HG03196 (cell line): ENCODE data around the gene ZBTB16.

Source experiments
- ATAC-seq: cut with Tn5 transposase; IDR thresholded peaks from one replicate; pipeline ENCODE4 v1.9.1; 2021; ENCODE audit not compliant: unreplicated experiment

The ZBTB16 gene

GRCh38 chr11:114165326-114166230 is 106.1 kb downstream of the ZBTB16 start:
- ATAC-seq = no peak

- ATAC-seq = no peak
Measured at GRCh38 chr11:114166362-114166761, 106.9 kb downstream of the ZBTB16 start.

GRCh38 chr11:114166897-114167323 is 107.4 kb downstream of the ZBTB16 start:
- no peak for ATAC-seq

GRCh38 chr11:114167355-114167754 is 107.8 kb downstream of the ZBTB16 start:
- ATAC-seq = no peak

GRCh38 chr11:114167771-114168448 is 108.4 kb downstream of the ZBTB16 start:
- ATAC-seq = no peak

GRCh38 chr11:114168691-114169090 is 109.2 kb downstream of the ZBTB16 start:
- ATAC-seq = no peak

- no peak for ATAC-seq
Measured at GRCh38 chr11:114169321-114169749, 109.8 kb downstream of the ZBTB16 start.

- ATAC-seq = no peak
Measured at GRCh38 chr11:114169821-114170220, 110.3 kb downstream of the ZBTB16 start.

GRCh38 chr11:114170226-114170625 is 110.7 kb downstream of the ZBTB16 start:
- no peak for ATAC-seq

- no peak for ATAC-seq
Measured at GRCh38 chr11:114171257-114172054, 111.9 kb downstream of the ZBTB16 start.

- ATAC-seq = no peak
Measured at GRCh38 chr11:114172055-114172861, 112.7 kb downstream of the ZBTB16 start.

GRCh38 chr11:114172871-114173444 is 113.4 kb downstream of the ZBTB16 start:
- no peak for ATAC-seq

- ATAC-seq = no peak
Measured at GRCh38 chr11:114173843-114174242, 114.3 kb downstream of the ZBTB16 start.

- ATAC-seq = no peak
Measured at GRCh38 chr11:114174712-114175495, 115.4 kb downstream of the ZBTB16 start.

GRCh38 chr11:114175706-114176105 is 116.2 kb downstream of the ZBTB16 start:
- ATAC-seq = no peak

- ATAC-seq = no peak
Measured at GRCh38 chr11:114176321-114176720, 116.8 kb downstream of the ZBTB16 start.

- ATAC-seq = no peak
Measured at GRCh38 chr11:114178656-114179055, 119.1 kb downstream of the ZBTB16 start.

GRCh38 chr11:114179234-114179941 is 119.9 kb downstream of the ZBTB16 start:
- ATAC-seq = no peak
